Activated CD8-positive, alpha-beta memory T cell treated with anti-CD3 and anti-CD28 coated beads, Interleukin-2, amount 50 U/mL, for 24 hours (primary cell): ENCODE data around the gene TCF4.

ENCODE experiments used
- DNase-seq: peaks from one replicate; pipeline ENCODE4 v3.0.0-alpha.2; 2020; ENCODE audit errors: extremely low read depth

The TCF4 gene

GRCh38 chr18:55546851-55547704 lies 40.9 kb downstream of the TCF4 start:
- no peak for DNase-seq

DNA sequence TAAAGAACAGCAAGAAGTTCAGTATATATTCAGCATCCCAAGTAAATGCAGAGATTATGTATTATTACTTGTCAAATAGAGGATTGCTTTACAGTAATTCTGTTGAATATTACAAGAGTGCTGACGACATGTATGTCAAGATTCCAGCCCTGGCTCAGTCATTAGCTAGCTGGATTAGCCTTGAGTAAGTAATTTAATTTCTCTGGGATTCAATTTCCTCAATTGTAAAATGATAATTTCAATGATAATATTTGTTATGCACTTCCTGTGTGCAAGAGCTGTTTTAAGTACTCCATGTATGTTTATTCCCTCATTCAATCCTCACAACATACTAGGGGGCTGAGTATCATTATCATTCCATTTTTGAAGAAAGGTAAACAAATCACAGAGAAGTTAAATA lies 44.0 kb downstream of the TCF4 start:
- no peak for DNase-seq

GRCh38 chr18:55543130-55543704 lies 44.8 kb downstream of the TCF4 start:
- no peak for DNase-seq

GRCh38 chr18:55541571-55541970 lies 46.4 kb downstream of the TCF4 start:
- DNase-seq = no peak

GRCh38 chr18:55539240-55539639 lies 48.8 kb downstream of the TCF4 start:
- no peak for DNase-seq

GRCh38 chr18:55534996-55535395 lies 53.0 kb downstream of the TCF4 start:
- DNase-seq = no peak

DNA sequence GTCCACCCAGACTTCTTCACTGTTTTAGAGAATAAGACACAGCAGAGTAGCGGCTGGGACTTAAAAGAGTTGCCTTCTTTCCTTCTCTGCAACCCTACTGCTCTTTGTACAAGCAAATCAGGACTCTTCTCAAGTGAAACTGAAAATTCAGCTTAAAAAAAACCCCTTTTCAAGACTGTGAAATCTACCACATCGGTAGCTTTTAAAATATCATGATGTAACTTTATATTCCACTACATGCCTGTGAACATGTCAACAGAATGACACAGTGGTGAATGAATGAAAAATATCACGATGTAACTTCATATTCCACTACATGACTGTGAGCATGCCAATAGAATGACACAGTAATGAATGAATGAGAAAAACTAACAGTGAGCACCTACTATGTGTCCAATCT lies 53.4 kb downstream of the TCF4 start:
- DNase-seq = no peak

DNA sequence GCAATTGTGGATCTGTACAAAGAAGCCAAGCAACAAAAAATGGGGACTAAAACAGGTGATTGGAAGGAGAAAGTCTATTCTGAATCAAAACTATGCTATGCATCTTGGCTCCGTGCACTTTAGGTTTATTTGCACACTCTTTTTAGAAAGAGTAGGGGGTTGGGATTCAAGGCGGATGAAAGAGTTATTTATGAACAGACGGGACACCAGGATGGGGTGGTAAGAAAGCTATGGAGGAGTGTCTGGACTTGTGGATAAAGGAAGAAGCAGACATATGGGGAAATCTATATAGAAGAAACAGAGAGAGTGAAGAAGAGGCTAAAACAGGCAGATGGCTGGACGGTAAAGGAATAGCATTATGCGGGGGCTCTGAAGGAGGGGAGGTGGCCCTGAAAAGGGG lies 57.8 kb downstream of the TCF4 start:
- DNase-seq = no peak

DNA sequence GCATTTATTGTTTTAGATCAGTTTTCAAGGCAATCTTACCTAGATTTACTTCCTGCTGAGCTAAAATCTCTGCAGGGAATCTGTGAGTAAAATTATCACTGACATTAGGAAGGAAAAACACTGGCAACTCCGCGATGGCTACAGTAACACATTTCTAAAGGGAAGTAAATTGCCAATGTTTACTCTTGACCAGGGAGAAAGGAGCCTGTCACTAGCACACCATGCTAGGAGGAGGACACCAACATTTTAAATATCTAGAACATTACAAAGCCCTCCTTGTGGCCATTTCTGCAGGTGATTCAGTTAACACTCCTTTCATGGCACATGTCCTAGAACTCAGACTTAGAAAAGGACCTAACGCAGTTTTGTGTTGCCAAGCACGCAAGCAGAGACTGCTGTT lies 58.4 kb downstream of the TCF4 start:
- DNase-seq = no peak

DNA sequence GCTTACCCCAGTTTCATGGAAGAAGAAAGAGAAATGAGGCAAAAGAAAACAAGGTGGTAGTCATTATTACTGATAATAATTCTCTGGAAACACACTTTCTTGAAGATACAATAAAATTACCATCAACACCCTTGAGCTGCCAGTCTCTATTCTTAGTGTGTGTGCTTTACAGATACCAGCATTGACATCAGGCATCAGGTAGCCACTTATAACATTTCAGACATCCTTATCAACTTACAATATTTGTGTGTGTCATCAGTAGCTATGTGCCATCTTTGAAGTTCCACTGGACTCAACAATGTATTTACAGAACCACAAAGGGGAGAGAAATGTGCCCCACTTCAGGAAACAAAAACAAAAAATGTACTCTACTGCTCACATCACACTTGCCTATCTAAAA lies 62.1 kb downstream of the TCF4 start:
- no peak for DNase-seq

- no peak for DNase-seq
Measured at GRCh38 chr18:55524353-55525073, 63.5 kb downstream of the TCF4 start.

DNA sequence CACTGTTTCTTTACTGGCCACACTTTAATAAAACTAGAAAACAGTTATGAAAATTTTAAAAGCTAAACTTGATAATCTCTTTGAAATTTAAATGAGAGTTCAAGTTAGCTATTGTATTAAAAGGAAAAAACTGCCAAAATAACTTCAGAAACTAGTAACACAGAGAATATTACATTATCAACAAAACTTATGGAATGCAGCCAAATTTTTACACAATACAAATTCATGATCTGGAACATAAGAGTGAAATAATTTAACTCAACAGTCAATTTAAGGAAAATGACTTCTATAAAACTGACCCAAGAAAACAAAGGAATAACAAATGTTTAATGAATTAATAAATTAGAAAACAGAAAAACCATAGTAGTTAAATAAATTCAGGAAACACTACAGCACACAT lies 65.0 kb downstream of the TCF4 start:
- DNase-seq = no peak

GRCh38 chr18:55522011-55522410 lies 66.0 kb downstream of the TCF4 start:
- DNase-seq = no peak

- no peak for DNase-seq
Measured at GRCh38 chr18:55517055-55517454, 70.9 kb downstream of the TCF4 start.

DNA sequence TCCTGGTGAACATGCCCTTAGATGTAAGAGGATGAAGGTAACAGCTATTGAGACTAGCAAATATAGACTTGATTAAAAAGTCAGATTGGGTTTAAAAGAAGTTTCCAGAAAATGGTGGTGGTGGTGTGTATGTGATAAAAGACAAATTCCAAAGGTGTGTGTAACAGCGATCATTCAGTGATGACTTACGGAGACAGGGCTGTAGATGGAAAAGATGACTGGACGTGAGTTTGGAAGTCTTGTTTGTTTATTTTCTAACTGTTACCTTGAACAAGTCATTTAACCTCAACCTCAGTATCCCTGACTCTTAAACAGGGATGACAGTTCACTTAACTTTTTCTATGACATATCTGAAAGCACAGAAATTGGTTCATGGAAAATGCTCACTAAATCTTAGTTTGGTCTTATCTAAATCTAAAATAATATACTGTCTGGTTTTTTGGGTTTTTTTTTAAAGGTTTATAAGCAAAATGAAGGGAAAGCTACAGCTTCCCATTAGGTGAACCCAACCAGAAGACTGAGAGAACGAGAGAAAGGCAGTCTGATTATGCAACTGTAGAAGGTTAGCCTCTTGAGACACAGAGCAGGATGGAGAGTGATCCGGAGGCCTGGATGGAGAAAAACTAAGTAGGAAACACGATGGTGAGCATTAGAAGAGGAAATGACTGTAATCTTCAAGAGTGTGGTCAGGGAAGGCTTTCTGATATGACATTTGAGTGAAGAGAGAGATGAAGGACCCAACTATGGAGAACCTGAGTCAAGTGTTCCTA lies 71.9 kb downstream of the TCF4 start:
- DNase-seq = no peak

DNA sequence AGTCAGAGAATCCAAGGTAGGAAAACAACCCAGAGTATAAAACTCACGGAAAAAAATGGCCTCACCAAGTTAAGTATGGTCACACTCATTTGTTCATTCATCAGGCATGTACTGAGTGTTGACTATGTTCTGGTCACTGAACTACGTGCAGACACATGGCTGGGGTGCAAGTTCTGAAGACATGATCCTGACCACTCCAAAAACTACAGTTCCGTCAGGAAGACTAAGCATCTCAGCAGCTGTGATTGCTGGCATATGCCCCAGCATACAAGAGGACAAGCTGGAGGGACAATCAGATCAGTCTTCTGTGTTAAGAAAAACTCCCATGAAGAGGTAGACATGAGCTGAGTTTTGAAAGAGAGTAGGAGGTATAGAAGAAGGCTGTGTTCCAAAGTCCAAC lies 72.8 kb downstream of the TCF4 start:
- DNase-seq = no peak

- no peak for DNase-seq
Measured at GRCh38 chr18:55513161-55513560, 74.8 kb downstream of the TCF4 start.

GRCh38 chr18:55511277-55511676 lies 76.7 kb downstream of the TCF4 start:
- no peak for DNase-seq

- no peak for DNase-seq
Measured at GRCh38 chr18:55510809-55511208, 77.2 kb downstream of the TCF4 start.

GRCh38 chr18:55509631-55510324 lies 78.2 kb downstream of the TCF4 start:
- no peak for DNase-seq

DNA sequence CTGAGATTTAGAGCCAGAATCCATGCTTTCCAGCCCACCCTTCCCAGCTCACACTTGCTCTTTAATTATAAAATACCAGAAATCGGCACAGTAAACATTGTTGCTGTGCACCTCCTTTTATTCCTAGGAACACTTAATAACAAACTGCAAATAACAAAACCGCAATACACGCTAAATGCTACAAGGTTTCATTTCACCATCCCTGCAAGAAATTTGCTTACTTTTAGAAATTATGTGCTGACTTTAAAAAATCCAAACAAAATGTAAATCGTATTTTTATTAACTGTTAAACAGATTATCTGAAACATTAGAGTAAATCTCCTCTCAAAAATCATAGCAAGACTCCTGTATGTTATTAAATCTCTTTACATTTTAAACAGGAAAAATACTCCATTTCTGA lies 79.3 kb downstream of the TCF4 start:
- DNase-seq = no peak

GRCh38 chr18:55506074-55506473 lies 81.9 kb downstream of the TCF4 start:
- no peak for DNase-seq
